ENCODE measurements around the gene SPHKAP. TPM values are rescaled to one million over a fixed set of nuclear protein-coding genes. Genes with fewer than 3 reads are reported as not detected.

Gene SPHKAP
- polyA plus RNA-seq, 1 donor from 2014 or later = not detected

DNA sequence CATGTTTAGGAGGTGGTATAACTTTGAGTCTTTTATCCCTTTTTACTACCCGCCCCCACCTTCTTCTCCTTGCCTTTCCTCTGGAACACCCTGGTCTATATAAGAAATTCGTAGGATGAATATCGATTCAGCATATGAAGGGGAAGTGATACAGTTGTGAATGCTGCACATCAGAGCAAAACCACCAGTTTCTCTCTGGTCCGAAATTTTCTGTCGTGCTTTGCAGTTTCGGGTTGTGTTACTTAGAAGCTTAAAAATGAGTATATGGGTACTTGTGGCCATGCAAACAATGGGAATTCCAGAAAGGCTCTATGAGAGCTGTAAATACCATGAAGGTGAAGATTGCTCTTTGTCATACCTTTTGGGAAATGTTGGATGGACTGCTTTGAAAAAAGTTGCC, 249.5 kb downstream of the SPHKAP start:
- H3K27me3 Mint-ChIP-seq = no peaks in the 10 kb centered on the region
- peaks cover 4 to 13% (median 13%) of the 10 kb centered on the region in 3 donors for H3K9me3 Mint-ChIP-seq
- H3K36me3 Mint-ChIP-seq = no peaks in the 10 kb centered on the region
- no peak overlapping the region for H3K27ac Mint-ChIP-seq
- H3K4me3 Mint-ChIP-seq = no peak overlapping the region
- H3K4me1 Mint-ChIP-seq = no peaks in the 10 kb centered on the region
